Mucosa of stomach (tissue), 1 donor: ENCODE data around the gene POU5F1.

Experiments used
- H3K27me3 ChIP-seq: one replicate; pipeline ENCODE4 v1.7.0; 2013; ENCODE audit warnings: mild to moderate bottlenecking, low read length; ENCODE audit not compliant: control insufficient read depth, insufficient read depth
- H3K36me3 ChIP-seq: one replicate; pipeline ENCODE4 v1.7.0; 2013; ENCODE audit warnings: low read length; ENCODE audit not compliant: control insufficient read depth, insufficient read depth
- H3K4me1 ChIP-seq: one replicate; pipeline ENCODE4 v1.7.0; 2013; ENCODE audit warnings: mild to moderate bottlenecking, low read length; ENCODE audit not compliant: control insufficient read depth, insufficient read depth
- H3K4me3 ChIP-seq: one replicate; pipeline ENCODE4 v1.7.0; 2013; ENCODE audit warnings: low read length
- H3K9ac ChIP-seq: one replicate; pipeline ENCODE4 v1.7.0; 2013; ENCODE audit warnings: mild to moderate bottlenecking, low read length, moderate library complexity
- H3K9me3 ChIP-seq: one replicate; pipeline ENCODE4 v1.7.0; 2013; ENCODE audit warnings: mild to moderate bottlenecking, low read length, moderate library complexity; ENCODE audit not compliant: control insufficient read depth
- donor health status: Pancreatic carcinoma.

POU5F1 gene

DNA sequence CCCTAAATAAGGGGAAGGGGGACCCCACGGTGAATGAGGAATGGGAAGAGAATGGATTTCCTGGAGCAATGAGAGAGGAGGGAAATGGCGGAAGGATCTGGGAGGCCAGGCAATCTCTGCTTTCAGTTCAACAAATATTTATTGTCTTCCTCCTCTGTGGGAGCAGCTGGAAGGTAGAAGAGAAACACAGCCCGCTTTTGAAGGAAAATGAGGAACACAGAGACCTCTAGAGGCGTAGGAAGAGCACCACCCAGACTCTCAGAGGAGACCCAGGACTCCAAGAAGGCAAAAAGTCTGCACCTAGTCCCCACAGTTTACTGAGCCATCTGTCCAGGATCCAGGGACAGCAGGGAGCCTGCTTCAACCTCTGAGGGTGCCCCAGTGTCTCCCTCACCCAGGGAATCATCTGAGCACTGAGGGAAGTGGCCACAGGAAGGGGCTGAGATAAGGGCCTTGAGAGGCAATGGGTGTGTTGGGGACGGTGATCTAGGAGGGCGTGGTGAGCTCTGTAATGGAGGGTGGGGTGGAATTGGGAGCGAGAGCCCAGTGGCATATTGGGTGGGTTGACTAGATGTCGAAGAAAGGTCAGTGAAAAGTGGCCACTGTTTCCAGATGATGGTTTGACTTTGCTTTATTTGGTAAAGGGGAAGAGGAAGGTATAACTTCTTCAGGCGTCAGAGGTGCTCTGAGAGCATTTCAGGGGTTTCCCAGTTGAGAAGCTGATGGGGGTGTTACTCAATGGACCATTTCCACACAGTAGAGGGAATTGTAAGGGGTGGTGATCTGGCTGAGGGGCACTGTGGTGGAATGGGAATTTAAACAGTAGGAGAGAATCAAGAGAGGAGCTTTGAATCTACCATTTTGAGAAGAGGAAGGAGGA is 55.3 kb downstream of the POU5F1 start:
- Histone ChIP-seq H3K9me3 (no peaks in the 10 kb centered on the region), H3K4me3 (peak overlapping the region; percentile 49), H3K4me1 (peaks cover 27% of the 10 kb centered on the region), H3K36me3 (no peaks in the 10 kb centered on the region), H3K9ac (peak overlapping the region; percentile 79), H3K27me3 (no peaks in the 10 kb centered on the region)

DNA sequence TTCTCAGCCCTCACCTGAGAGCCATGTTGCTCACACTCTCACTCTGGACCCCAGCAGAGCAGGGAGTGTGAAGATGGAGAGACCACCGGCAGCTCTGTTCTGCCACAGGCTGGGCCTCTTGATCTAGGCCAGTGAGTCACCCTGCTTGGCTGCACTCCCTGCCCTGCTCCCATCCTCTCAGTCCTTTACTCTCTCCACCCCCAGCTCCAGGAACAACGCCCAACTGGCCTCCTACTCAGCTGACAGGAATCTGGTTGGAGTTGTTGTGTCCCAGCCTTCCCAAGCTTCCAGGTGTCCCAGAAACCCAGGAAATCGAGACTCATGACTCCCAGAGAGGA is 56.0 kb downstream of the POU5F1 start, which contains the start of gene PSORS1C1:
Gene PSORS1C1, plus strand, starts transcription at position 260 of the 338 bp plus-strand sequence. CDS start 14,833 bp downstream, outside the sequence.
- no peaks in the 10 kb centered on the region for H3K27me3 ChIP-seq
- H3K9me3 ChIP-seq = no peaks in the 10 kb centered on the region
- H3K9ac ChIP-seq = peak within 1 kb of the TSS; percentile 79
- no peaks in the 10 kb centered on the region for H3K36me3 ChIP-seq
- H3K4me3 ChIP-seq = peak within 1 kb of the TSS; percentile 49
- peaks cover 27% of the 10 kb centered on the region for H3K4me1 ChIP-seq
